ENCODE data around the gene KCTD8. TPM values are rescaled to one million over a fixed set of nuclear protein-coding genes. Genes with fewer than 3 reads are reported as not detected.

The KCTD8 gene
- total RNA-seq, 1 experiment from 2014 or later: not detected

DNA sequence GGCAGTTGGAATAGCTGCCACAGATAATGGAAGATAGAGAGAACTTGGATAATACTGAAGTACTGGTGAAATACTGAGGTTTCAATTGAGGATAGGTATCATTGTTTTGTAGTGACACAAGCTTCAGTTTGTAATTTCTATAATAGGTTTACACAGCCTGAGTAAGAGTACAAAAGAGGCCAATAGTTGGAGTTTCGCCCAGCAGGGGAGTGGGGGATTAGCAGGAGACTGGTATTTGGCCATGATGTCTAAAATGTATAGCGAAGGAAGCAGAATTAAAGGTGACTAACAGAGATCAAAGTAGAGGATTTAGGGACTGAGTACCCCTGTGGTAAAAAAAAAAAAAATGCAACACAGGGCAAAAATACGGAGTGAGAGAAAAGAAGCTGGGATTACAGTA is 129.5 kb downstream of the KCTD8 start:
- no peaks in the 10 kb centered on the region for H3K4me1 ChIP-seq (ENCODE audit: control insufficient read depth in 1 of 2, insufficient read depth in 2 of 2, low read length in 2 of 2)
- no peak overlapping the region for H3K4me2 ChIP-seq (ENCODE audit: low read length)
- H3K36me3 ChIP-seq (ENCODE audit: control insufficient read depth in 1 of 2, insufficient read depth in 2 of 2, low read length in 2 of 2): no peaks in the 10 kb centered on the region
- no TSS peak for BruUV-seq (replicated peaks)
- peaks cover 8 to 23% of the 10 kb centered on the region in 2 experiments; a peak in 2 of 4 replicates for H3K9me3 ChIP-seq (ENCODE audit: control insufficient read depth in 1 of 2, insufficient read depth in 1 of 2, low read depth in 1 of 2, low read length in 2 of 2)
- ATAC-seq: no peak
- RAD21 ChIA-PET (ENCODE audit: low non-redundant PET in 1 of 2, low total read pairs in 2 of 2, uncharacterized antibody in 2 of 2, unreplicated experiment in 2 of 2): no interaction called here
- intact Hi-C loops (cut with micrococcal nuclease): no loop called here
- DNase-seq (ENCODE audit: low read depth, low spot score): no peak
- TF ChIP-seq JUND (IDR thresholded peaks at IDR 0.05) (no peak), ELF1 (IDR thresholded peaks at IDR 0.05; ENCODE audit: borderline replicate concordance, low read depth) (no peak)
- H3K27me3 ChIP-seq (ENCODE audit: insufficient read depth, low read length): no peaks in the 10 kb centered on the region
- H3K9me2 ChIP-seq (ENCODE audit: insufficient read depth): no peaks in the 10 kb centered on the region
- no peak overlapping the region for H3K27ac ChIP-seq (ENCODE audit: low read depth, low read length)
- CTCF ChIA-PET: no interaction called here
- no peak overlapping the region for H3K9ac ChIP-seq (ENCODE audit: low read length)
- H3K4me3 ChIP-seq (replicated peaks in 1 of 2; ENCODE audit: low read depth in 1 of 2, low read length in 2 of 2): no peak overlapping the region
- H3K79me2 ChIP-seq (ENCODE audit: insufficient read depth, low read length): no peaks in the 10 kb centered on the region
- no peaks in the 10 kb centered on the region for H4K20me1 ChIP-seq (ENCODE audit: insufficient read depth)
- POLR2A ChIA-PET: no interaction called here
- no peak overlapping the region for H2AFZ ChIP-seq (ENCODE audit: low read depth, low read length, poor library complexity, severe bottlenecking)

DNA sequence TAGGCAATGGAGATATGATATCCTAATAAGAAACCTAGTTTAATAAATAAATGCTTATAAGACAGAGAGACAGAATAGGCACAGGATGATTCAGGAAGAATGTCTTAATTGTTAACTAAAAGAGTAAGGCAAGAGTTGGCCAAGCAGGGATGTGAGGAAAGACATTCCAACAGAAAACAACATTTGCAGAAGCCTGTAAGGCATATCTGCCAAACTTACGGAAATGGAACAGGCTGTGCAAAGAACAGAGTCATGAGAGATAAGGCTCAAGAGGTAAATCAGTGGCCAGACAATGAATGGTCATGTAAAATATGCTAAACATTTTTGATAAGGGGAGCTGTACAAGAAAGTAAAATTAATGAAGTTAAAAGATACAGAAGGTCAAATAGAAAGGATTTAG is 134.9 kb downstream of the KCTD8 start:
- H2AFZ ChIP-seq (ENCODE audit: low read depth, low read length, poor library complexity, severe bottlenecking): no peak overlapping the region
- no peak overlapping the region for H3K4me2 ChIP-seq (ENCODE audit: low read length)
- no peak overlapping the region for H3K4me3 ChIP-seq (replicated peaks in 1 of 2; ENCODE audit: low read depth in 1 of 2, low read length in 2 of 2)
- peaks cover 15 to 28% of the 10 kb centered on the region in 2 experiments; a peak in 2 of 4 replicates for H3K9me3 ChIP-seq (ENCODE audit: control insufficient read depth in 1 of 2, insufficient read depth in 1 of 2, low read depth in 1 of 2, low read length in 2 of 2)
- intact Hi-C loops (cut with micrococcal nuclease): no loop called here
- ChIA-PET POLR2A (no interaction called here), RAD21 (ENCODE audit: low non-redundant PET in 1 of 2, low total read pairs in 2 of 2, uncharacterized antibody in 2 of 2, unreplicated experiment in 2 of 2) (no interaction called here), CTCF (no interaction called here)
- BruUV-seq (replicated peaks): no TSS peak
- TF ChIP-seq ZNF274 (IDR thresholded peaks at IDR 0.05; ENCODE audit: low read depth, low read length) (no peak), POLR2AphosphoS5 (IDR thresholded peaks at IDR 0.05; ENCODE audit: low read depth, low read length) (no peak), EGR1 (IDR thresholded peaks at IDR 0.05; ENCODE audit: low read depth) (no peak), YY1 (IDR thresholded peaks at IDR 0.05; ENCODE audit: extremely low read depth, insufficient replicate concordance, low read depth, low read length) (no peak), EZH2 (IDR thresholded peaks at IDR 0.05) (no peak), CBX3 (IDR thresholded peaks at IDR 0.05; ENCODE audit: low read depth) (no peak), TCF7L2 (IDR thresholded peaks at IDR 0.05; ENCODE audit: borderline replicate concordance, extremely low read depth, insufficient read depth, insufficient read length) (no peak), FOSL1 (IDR thresholded peaks at IDR 0.05; ENCODE audit: low read depth) (no peak)
- TF ChIP-seq, protein P1, sequence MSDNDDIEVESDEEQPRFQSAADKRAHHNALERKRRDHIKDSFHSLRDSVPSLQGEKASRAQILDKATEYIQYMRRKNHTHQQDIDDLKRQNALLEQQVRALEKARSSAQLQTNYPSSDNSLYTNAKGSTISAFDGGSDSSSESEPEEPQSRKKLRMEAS (IDR thresholded peaks at IDR 0.05): no peak
- TF ChIP-seq, protein P2, sequence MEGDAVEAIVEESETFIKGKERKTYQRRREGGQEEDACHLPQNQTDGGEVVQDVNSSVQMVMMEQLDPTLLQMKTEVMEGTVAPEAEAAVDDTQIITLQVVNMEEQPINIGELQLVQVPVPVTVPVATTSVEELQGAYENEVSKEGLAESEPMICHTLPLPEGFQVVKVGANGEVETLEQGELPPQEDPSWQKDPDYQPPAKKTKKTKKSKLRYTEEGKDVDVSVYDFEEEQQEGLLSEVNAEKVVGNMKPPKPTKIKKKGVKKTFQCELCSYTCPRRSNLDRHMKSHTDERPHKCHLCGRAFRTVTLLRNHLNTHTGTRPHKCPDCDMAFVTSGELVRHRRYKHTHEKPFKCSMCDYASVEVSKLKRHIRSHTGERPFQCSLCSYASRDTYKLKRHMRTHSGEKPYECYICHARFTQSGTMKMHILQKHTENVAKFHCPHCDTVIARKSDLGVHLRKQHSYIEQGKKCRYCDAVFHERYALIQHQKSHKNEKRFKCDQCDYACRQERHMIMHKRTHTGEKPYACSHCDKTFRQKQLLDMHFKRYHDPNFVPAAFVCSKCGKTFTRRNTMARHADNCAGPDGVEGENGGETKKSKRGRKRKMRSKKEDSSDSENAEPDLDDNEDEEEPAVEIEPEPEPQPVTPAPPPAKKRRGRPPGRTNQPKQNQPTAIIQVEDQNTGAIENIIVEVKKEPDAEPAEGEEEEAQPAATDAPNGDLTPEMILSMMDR (IDR thresholded peaks at IDR 0.05 in 2 of 3, conservative IDR thresholded peaks at IDR 0.05 in 1 of 3; ENCODE audit: borderline replicate concordance in 1 of 3, insufficient read depth in 1 of 3, low read depth in 2 of 3, low read length in 2 of 3): no peak
- TF ChIP-seq, protein P3, sequence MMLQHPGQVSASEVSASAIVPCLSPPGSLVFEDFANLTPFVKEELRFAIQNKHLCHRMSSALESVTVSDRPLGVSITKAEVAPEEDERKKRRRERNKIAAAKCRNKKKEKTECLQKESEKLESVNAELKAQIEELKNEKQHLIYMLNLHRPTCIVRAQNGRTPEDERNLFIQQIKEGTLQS (IDR thresholded peaks at IDR 0.05): no peak
- TF ChIP-seq, protein P4, sequence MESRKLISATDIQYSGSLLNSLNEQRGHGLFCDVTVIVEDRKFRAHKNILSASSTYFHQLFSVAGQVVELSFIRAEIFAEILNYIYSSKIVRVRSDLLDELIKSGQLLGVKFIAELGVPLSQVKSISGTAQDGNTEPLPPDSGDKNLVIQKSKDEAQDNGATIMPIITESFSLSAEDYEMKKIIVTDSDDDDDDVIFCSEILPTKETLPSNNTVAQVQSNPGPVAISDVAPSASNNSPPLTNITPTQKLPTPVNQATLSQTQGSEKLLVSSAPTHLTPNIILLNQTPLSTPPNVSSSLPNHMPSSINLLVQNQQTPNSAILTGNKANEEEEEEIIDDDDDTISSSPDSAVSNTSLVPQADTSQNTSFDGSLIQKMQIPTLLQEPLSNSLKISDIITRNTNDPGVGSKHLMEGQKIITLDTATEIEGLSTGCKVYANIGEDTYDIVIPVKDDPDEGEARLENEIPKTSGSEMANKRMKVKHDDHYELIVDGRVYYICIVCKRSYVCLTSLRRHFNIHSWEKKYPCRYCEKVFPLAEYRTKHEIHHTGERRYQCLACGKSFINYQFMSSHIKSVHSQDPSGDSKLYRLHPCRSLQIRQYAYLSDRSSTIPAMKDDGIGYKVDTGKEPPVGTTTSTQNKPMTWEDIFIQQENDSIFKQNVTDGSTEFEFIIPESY (IDR thresholded peaks at IDR 0.05; ENCODE audit: extremely low read depth, insufficient replicate concordance, low read length): no peak
- DNase-seq (ENCODE audit: low read depth, low spot score) (no peak), ATAC-seq (no peak)
- no peaks in the 10 kb centered on the region for H4K20me1 ChIP-seq (ENCODE audit: insufficient read depth)
- H3K9me2 ChIP-seq (ENCODE audit: insufficient read depth): no peaks in the 10 kb centered on the region
- H3K36me3 ChIP-seq (ENCODE audit: control insufficient read depth in 1 of 2, insufficient read depth in 2 of 2, low read length in 2 of 2): no peaks in the 10 kb centered on the region
- no peaks in the 10 kb centered on the region for H3K79me2 ChIP-seq (ENCODE audit: insufficient read depth, low read length)
- H3K4me1 ChIP-seq (ENCODE audit: control insufficient read depth in 1 of 2, insufficient read depth in 2 of 2, low read length in 2 of 2): no peaks in the 10 kb centered on the region
- H3K27ac ChIP-seq (ENCODE audit: low read depth, low read length): no peak overlapping the region
- no peaks in the 10 kb centered on the region for H3K27me3 ChIP-seq (ENCODE audit: insufficient read depth, low read length)
- no peak overlapping the region for H3K9ac ChIP-seq (ENCODE audit: low read length)

Measured in HCT116 (cell line).